Measurements from ENCODE around the gene MBOAT7. TPM values are rescaled to one million over a fixed set of nuclear protein-coding genes. Genes with fewer than 3 reads are reported as not detected.
A peak's percentile ranks its signal among the peaks of the same experiment; 100 is the strongest.

The MBOAT7 gene
- total RNA-seq, 1 experiment from 2014 or later: 85.6 TPM

DNA sequence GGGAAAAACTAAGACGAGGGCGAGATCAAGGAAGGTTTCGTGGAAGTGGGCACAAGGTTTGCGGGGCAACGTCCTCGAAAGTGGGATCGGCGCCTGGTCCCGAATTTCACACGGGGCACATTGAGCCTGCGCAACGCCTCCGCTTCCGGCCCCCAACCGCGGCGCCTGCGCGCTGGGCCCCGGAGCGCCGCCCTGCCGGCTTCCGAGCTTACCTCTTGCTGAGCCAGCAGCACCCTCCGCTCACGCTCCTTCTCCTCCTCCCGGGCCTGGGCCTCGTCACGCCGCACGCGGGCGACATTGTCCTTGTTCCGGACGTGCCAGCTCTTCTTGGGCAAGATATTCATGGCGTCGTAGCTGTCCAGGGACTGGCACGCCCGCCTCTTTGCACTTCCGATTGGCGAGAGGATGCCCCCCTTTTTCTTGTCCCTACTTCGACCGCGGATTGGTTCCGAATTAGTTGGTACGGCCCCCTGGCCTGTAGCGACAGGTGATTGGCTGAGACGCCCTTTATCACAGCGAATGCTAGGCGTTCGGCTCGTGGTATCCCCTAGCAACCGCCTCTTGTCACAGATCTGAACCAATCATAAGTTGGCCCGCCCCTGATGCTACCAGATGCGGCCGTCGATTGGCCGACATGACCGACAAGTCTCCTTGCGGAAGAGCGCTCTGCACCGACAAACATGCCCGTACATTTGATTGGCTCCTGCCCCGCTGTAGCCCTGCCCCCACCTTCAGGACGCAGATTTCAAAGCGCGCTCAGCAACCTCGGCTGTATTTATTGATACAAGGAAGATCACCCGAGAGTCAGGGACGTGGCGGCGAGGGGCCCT is 29.8 kb downstream of the MBOAT7 start, which contains the start of gene LENG1:
Gene LENG1 (minus strand): TSS at position 370 of the 830 bp plus-strand sequence. CDS start 26 bp downstream, at position 344.
- Histone ChIP-seq H3K27ac (ENCODE audit: low read length) (peak within 1 kb of the TSS; percentile 85), H3K4me2 (ENCODE audit: low read depth, low read length, poor library complexity, severe bottlenecking) (peak within 1 kb of the TSS; percentile 86), H3K79me2 (ENCODE audit: low read length) (peaks cover 16% of the 10 kb centered on the region), H3K36me3 (ENCODE audit: insufficient read depth, low read length) (peaks cover 20% of the 10 kb centered on the region; the same call in 1 of the 2 replicates), H3K9me2 (replicated peaks; ENCODE audit: insufficient read depth, low read length) (no peaks in the 10 kb centered on the region), H2AFZ (ENCODE audit: low read length) (peak within 1 kb of the TSS; percentile 78), H3K27me3 (ENCODE audit: low read length) (no peaks in the 10 kb centered on the region), H3K9me3 (ENCODE audit: low read length) (no peaks in the 10 kb centered on the region), H3K9ac (ENCODE audit: low read length) (peak within 1 kb of the TSS; percentile 84), H3K4me3 (ENCODE audit: low read length) (peak within 1 kb of the TSS; percentile 81), H3K4me1 (ENCODE audit: low read length) (peaks cover 42% of the 10 kb centered on the region), H4K20me1 (ENCODE audit: insufficient read depth, low read depth, low read length) (peaks cover 29% of the 10 kb centered on the region)
- DNase-seq: peak; percentile 100

GRCh38 chr19:54158812-54159351 is 30.5 kb downstream of the MBOAT7 start:
- no peaks in the 10 kb centered on the region for H3K27me3 ChIP-seq (ENCODE audit: low read length)
- peaks cover 16% of the 10 kb centered on the region for H3K79me2 ChIP-seq (ENCODE audit: low read length)
- peaks cover 26% of the 10 kb centered on the region; the same call in 1 of the 2 replicates for H3K36me3 ChIP-seq (ENCODE audit: insufficient read depth, low read length)
- H3K9me3 ChIP-seq (ENCODE audit: low read length): no peaks in the 10 kb centered on the region
- H3K27ac ChIP-seq (ENCODE audit: low read length): peak overlapping the region; percentile 85
- peaks cover 34% of the 10 kb centered on the region for H4K20me1 ChIP-seq (ENCODE audit: insufficient read depth, low read depth, low read length)
- peak overlapping the region; percentile 86 for H3K4me2 ChIP-seq (ENCODE audit: low read depth, low read length, poor library complexity, severe bottlenecking)
- H3K9ac ChIP-seq (ENCODE audit: low read length): peak overlapping the region; percentile 84
- peak overlapping the region; percentile 70 for H3K4me3 ChIP-seq (ENCODE audit: low read length)
- peak overlapping the region; percentile 76; the same call in 1 of the 2 replicates for H2AFZ ChIP-seq (ENCODE audit: low read length)
- peaks cover 42% of the 10 kb centered on the region for H3K4me1 ChIP-seq (ENCODE audit: low read length)
- H3K9me2 ChIP-seq (replicated peaks; ENCODE audit: insufficient read depth, low read length): no peaks in the 10 kb centered on the region
- peak; percentile 83 for DNase-seq

DNA sequence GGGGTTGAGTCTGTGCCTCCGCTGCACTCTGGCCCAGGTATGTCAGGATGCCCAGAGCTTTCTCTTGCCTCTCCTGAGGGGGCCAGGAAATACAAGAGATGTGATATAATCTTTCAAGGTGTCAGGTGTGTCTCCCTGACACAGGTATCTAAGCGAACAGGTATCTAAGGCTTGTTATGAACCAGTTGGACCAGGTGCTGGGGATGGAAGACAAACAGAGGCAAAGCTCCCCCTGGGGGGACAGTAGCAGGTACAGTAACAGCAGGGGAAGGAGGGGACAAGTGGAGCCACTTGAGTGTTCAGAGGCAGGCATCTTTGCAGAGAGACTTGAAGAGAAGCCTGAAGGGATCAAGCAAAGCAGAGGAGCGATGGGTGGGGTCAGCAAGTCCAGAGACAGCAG is 32.4 kb downstream of the MBOAT7 start:
- Histone ChIP-seq H3K79me2 (ENCODE audit: low read length) (peaks cover 16% of the 10 kb centered on the region), H3K27me3 (ENCODE audit: low read length) (no peaks in the 10 kb centered on the region), H3K4me2 (ENCODE audit: low read depth, low read length, poor library complexity, severe bottlenecking) (no peak overlapping the region), H3K9ac (ENCODE audit: low read length) (no peak overlapping the region), H3K9me2 (replicated peaks; ENCODE audit: insufficient read depth, low read length) (no peaks in the 10 kb centered on the region), H3K4me1 (ENCODE audit: low read length) (peaks cover 38% of the 10 kb centered on the region), H3K27ac (ENCODE audit: low read length) (no peak overlapping the region), H3K9me3 (ENCODE audit: low read length) (no peaks in the 10 kb centered on the region), H2AFZ (ENCODE audit: low read length) (no peak overlapping the region), H3K36me3 (ENCODE audit: insufficient read depth, low read length) (peaks cover 44% of the 10 kb centered on the region), H4K20me1 (ENCODE audit: insufficient read depth, low read depth, low read length) (peaks cover 31% of the 10 kb centered on the region), H3K4me3 (ENCODE audit: low read length) (no peak overlapping the region)
- DNase-seq: no peak

DNA sequence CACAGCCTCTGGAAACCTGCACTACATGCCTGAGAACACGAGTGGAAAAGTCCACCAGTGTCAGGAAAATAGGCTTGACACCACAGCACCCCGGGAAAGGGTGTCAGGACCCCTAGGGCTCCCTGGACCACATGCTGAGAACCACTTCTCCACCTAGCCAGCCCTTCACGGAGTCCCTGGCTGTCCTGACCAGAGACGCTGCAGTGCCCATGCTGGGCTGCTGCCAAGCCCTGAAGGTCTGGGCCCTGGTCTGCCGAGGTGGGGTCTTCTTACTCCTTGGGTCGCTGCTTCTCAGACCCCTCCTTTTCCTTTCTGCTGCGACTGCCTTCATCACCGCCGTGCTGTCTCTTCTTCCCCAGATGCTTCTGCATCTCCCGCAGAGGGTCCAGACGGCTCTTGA is 32.9 kb downstream of the MBOAT7 start:
- H3K36me3 ChIP-seq (ENCODE audit: insufficient read depth, low read length): peaks cover 44% of the 10 kb centered on the region
- no peak overlapping the region for H3K4me2 ChIP-seq (ENCODE audit: low read depth, low read length, poor library complexity, severe bottlenecking)
- no peak overlapping the region for H3K27ac ChIP-seq (ENCODE audit: low read length)
- H2AFZ ChIP-seq (ENCODE audit: low read length): no peak overlapping the region
- no peaks in the 10 kb centered on the region for H3K27me3 ChIP-seq (ENCODE audit: low read length)
- H4K20me1 ChIP-seq (ENCODE audit: insufficient read depth, low read depth, low read length): peaks cover 32% of the 10 kb centered on the region
- H3K9ac ChIP-seq (ENCODE audit: low read length): no peak overlapping the region
- no peaks in the 10 kb centered on the region for H3K9me2 ChIP-seq (replicated peaks; ENCODE audit: insufficient read depth, low read length)
- peaks cover 34% of the 10 kb centered on the region for H3K4me1 ChIP-seq (ENCODE audit: low read length)
- DNase-seq: no peak
- no peaks in the 10 kb centered on the region for H3K9me3 ChIP-seq (ENCODE audit: low read length)
- H3K4me3 ChIP-seq (ENCODE audit: low read length): no peak overlapping the region
- H3K79me2 ChIP-seq (ENCODE audit: low read length): peaks cover 13% of the 10 kb centered on the region

DNA sequence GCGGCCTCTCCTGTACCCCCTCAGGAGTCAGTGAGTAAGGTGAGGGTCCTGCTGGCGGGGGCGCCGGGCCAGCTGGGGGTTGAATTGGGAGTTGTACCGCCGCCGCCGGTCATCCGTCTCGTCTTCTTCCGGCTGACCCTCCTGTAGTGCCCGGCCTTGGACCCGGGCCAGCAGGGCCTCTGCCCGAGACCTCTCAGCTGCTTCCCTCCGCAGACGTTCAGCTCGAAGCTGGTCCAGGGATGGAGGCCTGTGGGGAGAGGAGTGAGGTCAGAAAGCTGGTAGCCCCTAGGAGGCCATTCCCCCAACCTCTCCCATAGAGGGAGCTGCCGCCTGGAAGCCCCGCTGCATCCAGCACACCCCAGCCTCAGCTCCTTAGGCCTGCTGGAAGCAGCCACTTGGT is 33.7 kb downstream of the MBOAT7 start:
- Histone ChIP-seq H3K9me2 (replicated peaks; ENCODE audit: insufficient read depth, low read length) (no peaks in the 10 kb centered on the region), H3K4me3 (ENCODE audit: low read length) (no peak overlapping the region), H3K4me1 (ENCODE audit: low read length) (peaks cover 26% of the 10 kb centered on the region), H3K4me2 (ENCODE audit: low read depth, low read length, poor library complexity, severe bottlenecking) (no peak overlapping the region), H3K36me3 (ENCODE audit: insufficient read depth, low read length) (peaks cover 44% of the 10 kb centered on the region), H4K20me1 (ENCODE audit: insufficient read depth, low read depth, low read length) (peaks cover 32% of the 10 kb centered on the region), H3K9ac (ENCODE audit: low read length) (no peak overlapping the region), H2AFZ (ENCODE audit: low read length) (no peak overlapping the region), H3K79me2 (ENCODE audit: low read length) (peaks cover 8% of the 10 kb centered on the region), H3K27me3 (ENCODE audit: low read length) (no peaks in the 10 kb centered on the region), H3K27ac (ENCODE audit: low read length) (no peak overlapping the region), H3K9me3 (ENCODE audit: low read length) (no peaks in the 10 kb centered on the region)
- DNase-seq: no peak

- H2AFZ ChIP-seq (ENCODE audit: low read length): no peak overlapping the region
- H3K9me2 ChIP-seq (replicated peaks; ENCODE audit: insufficient read depth, low read length): no peaks in the 10 kb centered on the region
- H3K4me3 ChIP-seq (ENCODE audit: low read length): no peak overlapping the region
- H3K36me3 ChIP-seq (ENCODE audit: insufficient read depth, low read length): peaks cover 50% of the 10 kb centered on the region
- H3K9ac ChIP-seq (ENCODE audit: low read length): no peak overlapping the region
- peaks cover 22% of the 10 kb centered on the region for H3K4me1 ChIP-seq (ENCODE audit: low read length)
- H3K27me3 ChIP-seq (ENCODE audit: low read length): no peaks in the 10 kb centered on the region
- H4K20me1 ChIP-seq (ENCODE audit: insufficient read depth, low read depth, low read length): peaks cover 39% of the 10 kb centered on the region
- H3K9me3 ChIP-seq (ENCODE audit: low read length): no peaks in the 10 kb centered on the region
- no peak overlapping the region for H3K4me2 ChIP-seq (ENCODE audit: low read depth, low read length, poor library complexity, severe bottlenecking)
- no peak overlapping the region for H3K27ac ChIP-seq (ENCODE audit: low read length)
- DNase-seq: no peak
- H3K79me2 ChIP-seq (ENCODE audit: low read length): 0 out of 2 replicates have a peak, but pooled peaks cover 3% of the 10 kb centered on the region
These were observed 34.6 kb downstream of the MBOAT7 start for GRCh38 chr19:54154603-54155345.

DNA sequence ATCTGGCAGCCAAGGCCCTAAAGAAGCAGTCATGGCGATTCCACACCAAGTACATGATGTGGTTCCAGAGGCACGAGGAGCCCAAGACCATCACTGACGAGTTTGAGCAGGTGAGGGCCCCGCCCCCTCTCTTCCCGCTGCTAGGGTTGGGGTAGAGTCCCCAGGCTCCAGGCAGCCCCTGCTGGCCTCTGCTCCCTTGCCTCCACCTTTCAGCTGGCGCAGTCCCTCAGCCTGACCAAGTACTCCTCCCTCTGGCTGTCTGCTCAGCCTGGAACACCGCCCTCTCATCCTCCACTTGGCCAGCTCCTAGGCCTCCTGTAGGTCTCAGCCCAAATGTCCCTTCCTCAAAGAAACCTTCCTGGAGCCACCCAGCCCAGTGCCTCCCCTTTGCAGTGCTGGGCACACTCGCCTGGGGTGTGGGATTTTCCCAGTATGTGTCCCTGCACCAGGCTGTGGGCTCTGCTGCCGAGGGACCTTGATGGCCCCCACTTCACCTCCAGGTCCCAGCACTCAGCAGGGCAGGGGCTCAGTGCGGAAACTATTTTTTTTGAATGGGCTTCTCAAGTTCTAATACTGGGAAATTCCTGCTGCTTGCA is 35.6 kb downstream of the MBOAT7 start:
- no peaks in the 10 kb centered on the region for H3K27me3 ChIP-seq (ENCODE audit: low read length)
- no peak overlapping the region for H3K4me3 ChIP-seq (ENCODE audit: low read length)
- no peaks in the 10 kb centered on the region for H3K9me2 ChIP-seq (replicated peaks; ENCODE audit: insufficient read depth, low read length)
- H3K9ac ChIP-seq (ENCODE audit: low read length): no peak overlapping the region
- H3K4me2 ChIP-seq (ENCODE audit: low read depth, low read length, poor library complexity, severe bottlenecking): no peak overlapping the region
- H3K9me3 ChIP-seq (ENCODE audit: low read length): no peaks in the 10 kb centered on the region
- DNase-seq: no peak
- peaks cover 17% of the 10 kb centered on the region for H3K4me1 ChIP-seq (ENCODE audit: low read length)
- 0 out of 2 replicates have a peak, but pooled peaks cover 3% of the 10 kb centered on the region for H3K79me2 ChIP-seq (ENCODE audit: low read length)
- H4K20me1 ChIP-seq (ENCODE audit: insufficient read depth, low read depth, low read length): peaks cover 44% of the 10 kb centered on the region
- no peak overlapping the region for H2AFZ ChIP-seq (ENCODE audit: low read length)
- H3K36me3 ChIP-seq (ENCODE audit: insufficient read depth, low read length): peaks cover 58% of the 10 kb centered on the region
- no peak overlapping the region for H3K27ac ChIP-seq (ENCODE audit: low read length)

Data from Karpas-422 (cell line).